GM23338 (cell line): ENCODE data around the gene LMAN1L. TPM values are rescaled to one million over a fixed set of nuclear protein-coding genes. Genes with fewer than 3 reads are reported as not detected.

Experiments
- ATAC-seq: fragments of 200-7000 bp; cut with Tn5 transposase; 3 replicates; pipeline ENCODE4 v1.9.1; 2020
- DNase-seq: peaks from one replicate; pipeline ENCODE4 v3.0.0-alpha.2; 2015; ENCODE audit warnings: low spot score
- H2AFZ ChIP-seq: fragments of 200-600 bp; sonication (generic); 2 replicates; pipeline ENCODE4 v1.8.0; 2016; ENCODE audit warnings: antibody characterized with exemption, mild to moderate bottlenecking, moderate library complexity
- H3F3A ChIP-seq: fragments of 200-600 bp; sonication (generic); replicated peaks from 2 replicates; pipeline ENCODE4 v1.8.0; 2017; ENCODE audit warnings: antibody characterized with exemption, mixed run types, low read depth
- H3K27ac ChIP-seq: fragments of 200-600 bp; sonication (generic); 2 replicates; pipeline ENCODE4 v1.6.1; 2016; ENCODE audit warnings: low read depth
- H3K27me3 ChIP-seq: fragments of 200-600 bp; sonication (generic); 2 replicates; pipeline ENCODE4 v1.8.0; 2016; ENCODE audit warnings: mild to moderate bottlenecking, mixed run types, moderate library complexity; ENCODE audit not compliant: insufficient read depth
- H3K36me3 ChIP-seq: fragments of 200-600 bp; sonication (generic); 2 replicates; pipeline ENCODE4 v1.8.0; 2016; ENCODE audit warnings: mild to moderate bottlenecking; ENCODE audit not compliant: insufficient read depth
- H3K4me1 ChIP-seq: fragments of 200-600 bp; sonication (generic); 2 replicates; pipeline ENCODE4 v1.8.0; 2016; ENCODE audit warnings: mild to moderate bottlenecking, moderate library complexity; ENCODE audit not compliant: insufficient read depth
- H3K4me2 ChIP-seq: fragments of 200-600 bp; sonication (generic); 2 replicates; pipeline ENCODE4 v1.7.1; 2017; ENCODE audit warnings: mixed run types
- H3K4me3 ChIP-seq: fragments of 200-600 bp; sonication (generic); 2 replicates; pipeline ENCODE4 v1.6.1; 2016; ENCODE audit warnings: mixed run types
- H3K79me2 ChIP-seq: fragments of 200-600 bp; sonication (generic); replicated peaks from 2 replicates; pipeline ENCODE4 v1.8.0; 2017; ENCODE audit warnings: mild to moderate bottlenecking; ENCODE audit not compliant: insufficient read depth
- H3K9me2 ChIP-seq: fragments of 200-600 bp; sonication (generic); 2 replicates; pipeline ENCODE4 v1.8.0; 2017; ENCODE audit not compliant: insufficient read depth
- H4K20me1 ChIP-seq: fragments of 200-600 bp; sonication (generic); replicated peaks from 2 replicates; pipeline ENCODE4 v1.8.0; 2017; ENCODE audit warnings: mild to moderate bottlenecking; ENCODE audit not compliant: insufficient read depth
- H3K27ac Mint-ChIP-seq: 2 replicates; pipeline ENCODE4 v1.8.0; 2020; ENCODE audit warnings: inconsistent platforms, mild to moderate bottlenecking, moderate library complexity, mixed read lengths
- H3K27me3 Mint-ChIP-seq: 3 replicates; pipeline ENCODE4 v1.8.0; 2022; ENCODE audit warnings: low read depth, mild to moderate bottlenecking, moderate library complexity, mixed read lengths, inconsistent platforms; ENCODE audit not compliant: insufficient read depth, poor library complexity
- H3K36me3 Mint-ChIP-seq: 3 replicates; pipeline ENCODE4 v1.8.0; 2021; ENCODE audit warnings: low read depth, mild to moderate bottlenecking, inconsistent platforms, moderate library complexity, mixed read lengths
- H3K4me1 Mint-ChIP-seq: 3 replicates; pipeline ENCODE4 v1.8.0; 2020; ENCODE audit warnings: mild to moderate bottlenecking, inconsistent platforms, mixed read lengths
- H3K4me3 Mint-ChIP-seq: 3 replicates; pipeline ENCODE4 v1.8.0; 2021; ENCODE audit warnings: moderate library complexity, mild to moderate bottlenecking, inconsistent platforms, mixed read lengths
- H3K9me3 Mint-ChIP-seq: 3 replicates; pipeline ENCODE4 v1.8.0; 2020; ENCODE audit warnings: moderate library complexity, mild to moderate bottlenecking, inconsistent platforms, mixed read lengths
- CREB1 ChIP-seq: fragments of 250-450 bp; sonication (Bioruptor Pico); IDR thresholded peaks from 2 replicates; pipeline ENCODE4 v1.5.0; 2020; ENCODE audit warnings: low read depth, mild to moderate bottlenecking, moderate library complexity
- CTCF ChIP-seq, 2 experiments: fragments of 200-600 bp in 1 of 2; sonication (generic) in 1 of 2; conservative IDR thresholded peaks; 2 replicates each; pipeline versions ENCODE4 v1.5.1 to v1.6.1; 2016 to 2017; ENCODE audit warnings: antibody characterized with exemption in 2 of 2, low read depth in 2 of 2, mild to moderate bottlenecking in 2 of 2, moderate library complexity in 1 of 2
- ETS1 ChIP-seq: IDR thresholded peaks from 2 replicates; pipeline ENCODE4 v1.6.1; 2016; ENCODE audit warnings: antibody characterized with exemption
- EZH2 ChIP-seq: fragments of 200-600 bp; sonication (generic); IDR thresholded peaks from one replicate; pipeline ENCODE4 v1.8.0; 2017; ENCODE audit warnings: antibody characterized with exemption, mild to moderate bottlenecking, low read depth; ENCODE audit not compliant: unreplicated experiment
- EZH2phosphoT487 ChIP-seq: fragments of 200-600 bp; sonication (generic); IDR thresholded peaks from one replicate; pipeline ENCODE4 v1.8.1; 2018; ENCODE audit warnings: antibody characterized with exemption; ENCODE audit not compliant: unreplicated experiment
- JUNB ChIP-seq: IDR thresholded peaks from one replicate; pipeline ENCODE4 v1.6.1; 2016; ENCODE audit warnings: antibody characterized with exemption; ENCODE audit not compliant: unreplicated experiment
- NANOG ChIP-seq: IDR thresholded peaks from 2 replicates; pipeline ENCODE4 v1.6.1; 2016; ENCODE audit warnings: antibody characterized with exemption, borderline replicate concordance
- POLR2AphosphoS5 ChIP-seq: IDR thresholded peaks from 2 replicates; pipeline ENCODE4 v1.6.1; 2016; ENCODE audit warnings: antibody characterized with exemption, low read depth
- REST ChIP-seq: IDR thresholded peaks from one replicate; pipeline ENCODE4 v1.6.1; 2018; ENCODE audit warnings: antibody characterized with exemption; ENCODE audit not compliant: unreplicated experiment
- STAT1 ChIP-seq: IDR thresholded peaks from one replicate; pipeline ENCODE4 v1.6.1; 2016; ENCODE audit warnings: antibody characterized with exemption; ENCODE audit not compliant: unreplicated experiment
- ZNF114 ChIP-seq: fragments of 250-450 bp; sonication (Bioruptor Pico); IDR thresholded peaks from 2 replicates; pipeline ENCODE4 v1.5.0; 2020; ENCODE audit warnings: mild to moderate bottlenecking, moderate library complexity
- ZNF331 ChIP-seq: fragments of 250-450 bp; sonication (Bioruptor Pico); IDR thresholded peaks from 2 replicates; pipeline ENCODE4 v1.5.0; 2020; ENCODE audit warnings: low read depth, mild to moderate bottlenecking, moderate library complexity
- ZNF462 ChIP-seq: fragments of 250-450 bp; sonication (Bioruptor Pico); IDR thresholded peaks from 2 replicates; pipeline ENCODE4 v1.5.0; 2020; ENCODE audit warnings: mild to moderate bottlenecking, moderate library complexity
- polyA plus RNA-seq: library from polyadenylated mRNA; unstranded; fragments of >200 nt; fragmentation: Nextera tagmentation; extraction: Ambion mirVana; gene quantifications from 2 replicates; pipeline ENCODE4 v1.2.1, GENCODE V29; 2016
- total RNA-seq: library from RNA; depleted of rRNA; stranded (reverse); fragments of >200 nt; shearing (Covaris generic); gene quantifications from 2 replicates; pipeline ENCODE4 v1.2.3, GENCODE V29; 2014

LMAN1L gene
- total and polyA plus RNA-seq, 2 experiments from 2014 or later = not detected

- Histone ChIP-seq H3K4me2 (no peak overlapping the region), H3K27ac (no peak overlapping the region), H4K20me1 (peaks cover 42% of the 10 kb centered on the region), H3K4me1 (peaks cover 31% of the 10 kb centered on the region), H2AFZ (no peak overlapping the region), H3K4me3 (no peak overlapping the region), H3K36me3 (no peaks in the 10 kb centered on the region), H3K9me2 (no peaks in the 10 kb centered on the region), H3K79me2 (peaks cover 7% of the 10 kb centered on the region), H3K27me3 (peaks cover 19% of the 10 kb centered on the region), H3F3A (peaks cover 7% of the 10 kb centered on the region)
- TF ChIP-seq STAT1 (no peak), ZNF331 (CRISPR knock-in tag) (no peak), JUNB (no peak), ZNF462 (CRISPR knock-in tag) (no peak), NANOG (no peak), ZNF114 (CRISPR knock-in tag) (no peak), POLR2AphosphoS5 (no peak), REST (no peak), EZH2 (no peak), CTCF (conservative IDR thresholded peaks at IDR 0.05; ENCODE audit: low read depth in 2 of 2) (no peak), ETS1 (no peak), CREB1 (CRISPR knock-in tag) (no peak), EZH2phosphoT487 (no peak)
- DNase-seq (no peak), ATAC-seq (no peak)
- Mint-ChIP-seq H3K27me3 (peaks cover 27% of the 10 kb centered on the region), H3K27ac (no peak overlapping the region), H3K9me3 (no peaks in the 10 kb centered on the region), H3K4me1 (peaks cover 45% of the 10 kb centered on the region), H3K4me3 (no peak overlapping the region), H3K36me3 (no peaks in the 10 kb centered on the region)
Observed at GRCh38 chr15:74784426-74785193, 28.0 kb upstream of the LMAN1L start.
